K562 (cell line): ENCODE results near the gene ACHE. TPM values are rescaled to one million over a fixed set of nuclear protein-coding genes. Genes with fewer than 3 reads are reported as not detected.

Experiments used
- BRD9 ChIP-seq: fragments of 450-650 bp; IDR thresholded peaks from 2 replicates; pipeline ENCODE4 v1.6.1; 2018; ENCODE audit warnings: low read depth; ENCODE audit not compliant: partially characterized antibody
- FOXP1 ChIP-seq: sonication (generic); formaldehyde crosslinking; IDR thresholded peaks from 2 replicates; pipeline ENCODE4 v1.8.0; 2022; ENCODE audit warnings: mild to moderate bottlenecking, missing genetic modification reagents
- GATAD2B ChIP-seq: fragments of 450-650 bp; IDR thresholded peaks from 2 replicates; pipeline ENCODE4 v1.6.1; 2017; ENCODE audit warnings: mild to moderate bottlenecking, borderline replicate concordance
- KLF13 ChIP-seq: fragments of 450-650 bp; IDR thresholded peaks from 2 replicates; pipeline ENCODE4 v1.6.1; 2016; ENCODE audit warnings: missing genetic modification characterization, low read depth, mild to moderate bottlenecking, missing compliant biosample characterization, moderate library complexity, borderline replicate concordance
- L3MBTL2 ChIP-seq: fragments of 450-650 bp; IDR thresholded peaks from 2 replicates; pipeline ENCODE4 v1.6.1; 2016; ENCODE audit warnings: mild to moderate bottlenecking, moderate library complexity
- MEF2D ChIP-seq: conservative IDR thresholded peaks from 2 replicates; pipeline ENCODE4 v1.6.1; 2016; ENCODE audit warnings: low read depth, missing genetic modification characterization, missing compliant biosample characterization
- MTA3 ChIP-seq: fragments of 450-650 bp; formaldehyde crosslinking; IDR thresholded peaks from 2 replicates; pipeline ENCODE4 v1.6.1; 2017; ENCODE audit warnings: mild to moderate bottlenecking, borderline replicate concordance
- NFRKB ChIP-seq: fragments of 450-650 bp; IDR thresholded peaks from 2 replicates; pipeline ENCODE4 v1.6.1; 2016; ENCODE audit warnings: low read depth
- TAL1 ChIP-seq: fragments of 450-650 bp; IDR thresholded peaks from 2 replicates; pipeline ENCODE4 v1.6.1; 2016; ENCODE audit warnings: mild to moderate bottlenecking
- TBP ChIP-seq: optimal IDR thresholded peaks from 2 replicates; pipeline ENCODE3; 2011; ENCODE audit warnings: low read depth, low read length, improper control_type of control experiment
- ZBTB7A ChIP-seq: IDR thresholded peaks from 2 replicates; pipeline ENCODE4 v1.6.1; 2011; ENCODE audit warnings: low read depth, mild to moderate bottlenecking, low read length, moderate library complexity, borderline replicate concordance; ENCODE audit not compliant: control insufficient read depth
- ZBTB8A ChIP-seq: fragments of 450-650 bp; IDR thresholded peaks from 2 replicates; pipeline ENCODE4 v1.6.1; 2018; ENCODE audit warnings: mild to moderate bottlenecking, moderate library complexity; ENCODE audit not compliant: partially characterized antibody
- ZNF143 ChIP-seq: sonication (generic); formaldehyde crosslinking; IDR thresholded peaks from 2 replicates; pipeline ENCODE4 v1.9.0; 2022; ENCODE audit warnings: mild to moderate bottlenecking, missing genetic modification reagents
- polyA plus RNA-seq, 8 experiments: library from polyadenylated mRNA; depleted of rRNA in 4 of 8; stranded (reverse) in 5 of 8; unstranded in 3 of 8; fragments of >200 nt; fragmentation: Nextera tagmentation in 2 of 8; fragmentation: Illumina TruSeq in 1 of 8; extraction: Ambion mirVana in 2 of 8; extraction: Trizol in 1 of 8; gene quantifications; 2 replicates each; pipeline versions ENCODE4 v1.2.1 to v1.2.3, GENCODE V29; 2011 to 2014; ENCODE audit warnings: inconsistent platforms in 1 of 8, missing spikeins in 1 of 8
- total RNA-seq, 7 experiments: library from RNA; depleted of rRNA in 6 of 7; stranded (reverse); fragments of >200 nt in 6 of 7; fragmentation: Illumina TruSeq in 2 of 7; extraction: Trizol in 2 of 7; gene quantifications; 2 replicates each; pipeline versions ENCODE4 v1.2.1 to v1.2.3, GENCODE V29; 2011 to 2021; ENCODE audit warnings: low replicate concordance in 1 of 7
- TF ChIP-seq, protein P1 (sequence below): fragments of 450-650 bp; formaldehyde crosslinking; IDR thresholded peaks from 2 replicates; pipeline ENCODE4 v1.4.0; 2020; ENCODE audit warnings: mild to moderate bottlenecking, moderate library complexity
- TF ChIP-seq, protein P2 (sequence below): fragments of 450-650 bp; formaldehyde crosslinking; IDR thresholded peaks from 2 replicates; pipeline ENCODE4 v1.4.0; 2020; ENCODE audit warnings: mild to moderate bottlenecking, mixed read lengths
- TF ChIP-seq, protein P3 (sequence below): fragments of 250-450 bp; sonication (Bioruptor Pico); IDR thresholded peaks from 2 replicates; pipeline ENCODE4 v1.5.0; 2021
- TF ChIP-seq, protein P4 (sequence below): sonication (generic); formaldehyde crosslinking; IDR thresholded peaks from 2 replicates; pipeline ENCODE4 v1.8.0; 2022; ENCODE audit warnings: missing genetic modification reagents, mild to moderate bottlenecking, moderate library complexity, borderline replicate concordance
- TF ChIP-seq, protein P5 (sequence below): fragments of 250-450 bp; sonication (Bioruptor Pico); IDR thresholded peaks from 2 replicates; pipeline ENCODE4 v1.4.0; 2020; ENCODE audit warnings: mild to moderate bottlenecking
- TF ChIP-seq, protein P6 (sequence below): sonication (generic); formaldehyde crosslinking; IDR thresholded peaks from 2 replicates; pipeline ENCODE4 v1.9.0; 2022; ENCODE audit warnings: mild to moderate bottlenecking, missing genetic modification reagents

Gene ACHE
- total and polyA plus RNA-seq, 9 of the 15 experiments (the other 6 are each of a cell fraction or from before 2014, with no cell fraction given), result 0.04 to 8.8 (median 1.9) TPM

DNA sequence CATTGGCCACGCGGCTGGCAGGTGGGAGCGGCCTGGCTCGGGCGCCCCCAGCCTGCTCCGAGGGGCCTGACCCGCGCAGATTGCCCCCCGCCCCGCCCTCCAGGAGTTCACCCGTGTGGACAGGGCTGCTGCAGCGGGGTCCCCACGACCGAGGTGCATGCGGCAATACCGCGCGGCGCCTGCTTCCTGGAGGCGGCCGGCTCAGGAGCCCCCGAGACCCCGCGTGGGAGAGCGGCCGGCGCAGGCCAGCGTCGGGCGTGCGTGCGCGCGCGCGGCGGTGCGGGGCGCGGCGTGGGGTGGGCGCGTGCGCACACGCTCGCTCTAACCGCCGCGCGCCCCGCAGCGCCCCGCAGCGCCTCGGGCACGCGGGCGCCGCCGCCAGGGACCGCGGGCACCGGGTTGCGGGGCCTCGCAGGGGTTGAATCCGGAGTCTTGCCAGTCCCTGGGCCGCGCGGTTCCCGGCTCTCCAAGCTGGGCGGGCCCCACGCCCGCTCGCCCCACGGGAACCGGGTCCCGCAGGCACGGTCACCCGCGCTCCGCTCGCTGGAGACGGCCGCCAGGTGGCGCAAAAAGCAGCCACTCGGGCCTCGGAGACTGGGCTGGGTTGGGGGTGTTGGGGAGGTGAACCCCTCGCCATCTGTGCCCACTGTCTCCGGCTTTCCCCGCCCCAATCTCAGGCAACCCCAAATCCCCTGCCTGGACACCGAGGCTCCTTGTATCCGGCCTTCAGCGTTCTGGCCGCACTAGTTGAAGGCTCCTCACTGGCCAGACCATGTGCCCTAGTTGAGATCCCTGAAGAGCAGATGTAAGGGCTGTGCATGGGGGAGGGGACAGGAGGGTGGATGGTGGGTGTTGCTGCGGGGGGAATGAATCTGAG, 1.3 kb upstream of the ACHE start (continued):
- no peak for TF ChIP-seq TAL1
- TF ChIP-seq, protein P1, sequence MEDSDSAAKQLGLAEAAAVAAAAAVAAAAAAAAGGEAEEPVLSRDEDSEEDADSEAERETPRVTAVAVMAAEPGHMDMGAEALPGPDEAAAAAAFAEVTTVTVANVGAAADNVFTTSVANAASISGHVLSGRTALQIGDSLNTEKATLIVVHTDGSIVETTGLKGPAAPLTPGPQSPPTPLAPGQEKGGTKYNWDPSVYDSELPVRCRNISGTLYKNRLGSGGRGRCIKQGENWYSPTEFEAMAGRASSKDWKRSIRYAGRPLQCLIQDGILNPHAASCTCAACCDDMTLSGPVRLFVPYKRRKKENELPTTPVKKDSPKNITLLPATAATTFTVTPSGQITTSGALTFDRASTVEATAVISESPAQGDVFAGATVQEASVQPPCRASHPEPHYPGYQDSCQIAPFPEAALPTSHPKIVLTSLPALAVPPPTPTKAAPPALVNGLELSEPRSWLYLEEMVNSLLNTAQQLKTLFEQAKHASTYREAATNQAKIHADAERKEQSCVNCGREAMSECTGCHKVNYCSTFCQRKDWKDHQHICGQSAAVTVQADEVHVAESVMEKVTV, result peak; percentile 37; the same call in 1 of the 2 replicates
- peak; percentile 69 for TF ChIP-seq L3MBTL2
- peak; percentile 29 for TF ChIP-seq BRD9
- 0 out of 2 replicates have a peak, but pooled peaks have one; percentile 8 for TF ChIP-seq FOXP1
- TF ChIP-seq, protein P2, sequence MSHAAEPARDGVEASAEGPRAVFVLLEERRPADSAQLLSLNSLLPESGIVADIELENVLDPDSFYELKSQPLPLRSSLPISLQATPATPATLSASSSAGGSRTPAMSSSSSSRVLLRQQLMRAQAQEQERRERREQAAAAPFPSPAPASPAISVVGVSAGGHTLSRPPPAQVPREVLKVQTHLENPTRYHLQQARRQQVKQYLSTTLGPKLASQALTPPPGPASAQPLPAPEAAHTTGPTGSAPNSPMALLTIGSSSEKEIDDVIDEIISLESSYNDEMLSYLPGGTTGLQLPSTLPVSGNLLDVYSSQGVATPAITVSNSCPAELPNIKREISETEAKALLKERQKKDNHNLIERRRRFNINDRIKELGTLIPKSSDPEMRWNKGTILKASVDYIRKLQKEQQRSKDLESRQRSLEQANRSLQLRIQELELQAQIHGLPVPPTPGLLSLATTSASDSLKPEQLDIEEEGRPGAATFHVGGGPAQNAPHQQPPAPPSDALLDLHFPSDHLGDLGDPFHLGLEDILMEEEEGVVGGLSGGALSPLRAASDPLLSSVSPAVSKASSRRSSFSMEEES (CRISPR knock-in tag), result no peak
- peak; percentile 3 for TF ChIP-seq TBP
- 0 out of 2 replicates have a peak, but pooled peaks have one; percentile 24 for TF ChIP-seq NFRKB
- no peak for TF ChIP-seq MEF2D (tag)
- TF ChIP-seq, protein P3, sequence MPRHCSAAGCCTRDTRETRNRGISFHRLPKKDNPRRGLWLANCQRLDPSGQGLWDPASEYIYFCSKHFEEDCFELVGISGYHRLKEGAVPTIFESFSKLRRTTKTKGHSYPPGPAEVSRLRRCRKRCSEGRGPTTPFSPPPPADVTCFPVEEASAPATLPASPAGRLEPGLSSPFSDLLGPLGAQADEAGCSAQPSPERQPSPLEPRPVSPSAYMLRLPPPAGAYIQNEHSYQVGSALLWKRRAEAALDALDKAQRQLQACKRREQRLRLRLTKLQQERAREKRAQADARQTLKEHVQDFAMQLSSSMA (CRISPR knock-in tag), result no peak
- TF ChIP-seq, protein P4, sequence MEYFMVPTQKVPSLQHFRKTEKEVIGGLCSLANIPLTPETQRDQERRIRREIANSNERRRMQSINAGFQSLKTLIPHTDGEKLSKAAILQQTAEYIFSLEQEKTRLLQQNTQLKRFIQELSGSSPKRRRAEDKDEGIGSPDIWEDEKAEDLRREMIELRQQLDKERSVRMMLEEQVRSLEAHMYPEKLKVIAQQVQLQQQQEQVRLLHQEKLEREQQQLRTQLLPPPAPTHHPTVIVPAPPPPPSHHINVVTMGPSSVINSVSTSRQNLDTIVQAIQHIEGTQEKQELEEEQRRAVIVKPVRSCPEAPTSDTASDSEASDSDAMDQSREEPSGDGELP (CRISPR knock-in tag), result peak; percentile 14; the same call in 1 of the 2 replicates
- peak; percentile 68; the same call in 1 of the 2 replicates for TF ChIP-seq MTA3
- peak; percentile 87; the same call in 1 of the 2 replicates for TF ChIP-seq GATAD2B
- TF ChIP-seq, protein P5, sequence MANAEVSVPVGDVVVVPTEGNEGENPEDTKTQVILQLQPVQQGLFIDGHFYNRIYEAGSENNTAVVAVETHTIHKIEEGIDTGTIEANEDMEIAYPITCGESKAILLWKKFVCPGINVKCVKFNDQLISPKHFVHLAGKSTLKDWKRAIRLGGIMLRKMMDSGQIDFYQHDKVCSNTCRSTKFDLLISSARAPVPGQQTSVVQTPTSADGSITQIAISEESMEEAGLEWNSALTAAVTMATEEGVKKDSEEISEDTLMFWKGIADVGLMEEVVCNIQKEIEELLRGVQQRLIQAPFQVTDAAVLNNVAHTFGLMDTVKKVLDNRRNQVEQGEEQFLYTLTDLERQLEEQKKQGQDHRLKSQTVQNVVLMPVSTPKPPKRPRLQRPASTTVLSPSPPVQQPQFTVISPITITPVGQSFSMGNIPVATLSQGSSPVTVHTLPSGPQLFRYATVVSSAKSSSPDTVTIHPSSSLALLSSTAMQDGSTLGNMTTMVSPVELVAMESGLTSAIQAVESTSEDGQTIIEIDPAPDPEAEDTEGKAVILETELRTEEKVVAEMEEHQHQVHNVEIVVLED, result peak; percentile 38
- TF ChIP-seq ZBTB8A, result no peak
- no peak for TF ChIP-seq ZNF143 (CRISPR knock-in tag)
- TF ChIP-seq ZBTB7A, result peak; percentile 83
- TF ChIP-seq, protein P6, sequence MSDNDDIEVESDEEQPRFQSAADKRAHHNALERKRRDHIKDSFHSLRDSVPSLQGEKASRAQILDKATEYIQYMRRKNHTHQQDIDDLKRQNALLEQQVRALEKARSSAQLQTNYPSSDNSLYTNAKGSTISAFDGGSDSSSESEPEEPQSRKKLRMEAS (CRISPR knock-in tag), result peak; percentile 83
- TF ChIP-seq KLF13 (tag), result no peak
